ENCODE measurements around the gene LCP1. TPM values are rescaled to one million over a fixed set of nuclear protein-coding genes. Genes with fewer than 3 reads are reported as not detected.
A peak's percentile ranks its signal among the peaks of the same experiment; 100 is the strongest.

Gene LCP1
- total RNA-seq, 1 experiment from 2014 or later: 32.1 TPM

DNA sequence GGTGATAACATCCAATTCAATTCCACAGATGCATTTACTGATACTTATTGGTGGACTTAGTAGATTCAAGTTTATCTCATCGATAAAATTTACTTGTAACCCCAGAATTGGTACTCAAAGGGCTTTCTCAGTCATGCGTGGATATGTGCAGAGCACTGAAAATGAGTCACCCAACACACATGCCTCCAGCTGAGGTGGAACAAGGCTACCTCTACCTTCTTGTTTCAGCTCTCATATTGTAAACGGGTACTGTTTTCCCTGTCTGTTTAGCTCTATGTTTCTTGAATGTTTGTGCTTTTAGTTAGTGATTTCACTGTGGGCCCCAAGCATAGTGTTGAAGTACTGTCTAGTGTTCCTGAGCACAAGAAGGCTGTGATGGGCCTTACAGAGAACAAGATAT is 31.3 kb upstream of the LCP1 start:
- Histone ChIP-seq H3K4me3 (ENCODE audit: low read depth, low read length) (no peak overlapping the region), H3K9me3 (peaks cover 4% of the 10 kb centered on the region; the same call in 1 of the 2 replicates), H3K36me3 (ENCODE audit: control insufficient read depth, insufficient read depth, low read length) (no peaks in the 10 kb centered on the region), H3K27me3 (replicated peaks; ENCODE audit: control insufficient read depth, insufficient read depth, low read length) (no peaks in the 10 kb centered on the region), H3K4me1 (no peaks in the 10 kb centered on the region)
- Mint-ChIP-seq H3K4me1 (ENCODE audit: low read depth, unreplicated experiment) (peaks cover 7% of the 10 kb centered on the region), H3K27ac (ENCODE audit: unreplicated experiment) (no peak overlapping the region), H3K27me3 (ENCODE audit: insufficient read depth, unreplicated experiment) (no peaks in the 10 kb centered on the region), H3K9me3 (ENCODE audit: unreplicated experiment) (peaks cover 9% of the 10 kb centered on the region), H3K4me3 (ENCODE audit: unreplicated experiment) (no peak overlapping the region), H3K36me3 (ENCODE audit: insufficient read depth, unreplicated experiment) (no peaks in the 10 kb centered on the region)
- TF ChIP-seq, protein P1, sequence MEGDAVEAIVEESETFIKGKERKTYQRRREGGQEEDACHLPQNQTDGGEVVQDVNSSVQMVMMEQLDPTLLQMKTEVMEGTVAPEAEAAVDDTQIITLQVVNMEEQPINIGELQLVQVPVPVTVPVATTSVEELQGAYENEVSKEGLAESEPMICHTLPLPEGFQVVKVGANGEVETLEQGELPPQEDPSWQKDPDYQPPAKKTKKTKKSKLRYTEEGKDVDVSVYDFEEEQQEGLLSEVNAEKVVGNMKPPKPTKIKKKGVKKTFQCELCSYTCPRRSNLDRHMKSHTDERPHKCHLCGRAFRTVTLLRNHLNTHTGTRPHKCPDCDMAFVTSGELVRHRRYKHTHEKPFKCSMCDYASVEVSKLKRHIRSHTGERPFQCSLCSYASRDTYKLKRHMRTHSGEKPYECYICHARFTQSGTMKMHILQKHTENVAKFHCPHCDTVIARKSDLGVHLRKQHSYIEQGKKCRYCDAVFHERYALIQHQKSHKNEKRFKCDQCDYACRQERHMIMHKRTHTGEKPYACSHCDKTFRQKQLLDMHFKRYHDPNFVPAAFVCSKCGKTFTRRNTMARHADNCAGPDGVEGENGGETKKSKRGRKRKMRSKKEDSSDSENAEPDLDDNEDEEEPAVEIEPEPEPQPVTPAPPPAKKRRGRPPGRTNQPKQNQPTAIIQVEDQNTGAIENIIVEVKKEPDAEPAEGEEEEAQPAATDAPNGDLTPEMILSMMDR (IDR thresholded peaks at IDR 0.05; ENCODE audit: insufficient read depth in 1 of 2, low read depth in 1 of 2, low read length in 1 of 2, severe bottlenecking in 1 of 2, unreplicated experiment in 1 of 2): no peak
- no peak for DNase-seq
- POLR2A ChIA-PET: no interaction called here
- CTCF ChIA-PET: no interaction called here
- no TSS peak for BruUV-seq (replicated peaks)
- intact Hi-C loops (cut with micrococcal nuclease; ENCODE audit: unreplicated experiment): no loop called here

DNA sequence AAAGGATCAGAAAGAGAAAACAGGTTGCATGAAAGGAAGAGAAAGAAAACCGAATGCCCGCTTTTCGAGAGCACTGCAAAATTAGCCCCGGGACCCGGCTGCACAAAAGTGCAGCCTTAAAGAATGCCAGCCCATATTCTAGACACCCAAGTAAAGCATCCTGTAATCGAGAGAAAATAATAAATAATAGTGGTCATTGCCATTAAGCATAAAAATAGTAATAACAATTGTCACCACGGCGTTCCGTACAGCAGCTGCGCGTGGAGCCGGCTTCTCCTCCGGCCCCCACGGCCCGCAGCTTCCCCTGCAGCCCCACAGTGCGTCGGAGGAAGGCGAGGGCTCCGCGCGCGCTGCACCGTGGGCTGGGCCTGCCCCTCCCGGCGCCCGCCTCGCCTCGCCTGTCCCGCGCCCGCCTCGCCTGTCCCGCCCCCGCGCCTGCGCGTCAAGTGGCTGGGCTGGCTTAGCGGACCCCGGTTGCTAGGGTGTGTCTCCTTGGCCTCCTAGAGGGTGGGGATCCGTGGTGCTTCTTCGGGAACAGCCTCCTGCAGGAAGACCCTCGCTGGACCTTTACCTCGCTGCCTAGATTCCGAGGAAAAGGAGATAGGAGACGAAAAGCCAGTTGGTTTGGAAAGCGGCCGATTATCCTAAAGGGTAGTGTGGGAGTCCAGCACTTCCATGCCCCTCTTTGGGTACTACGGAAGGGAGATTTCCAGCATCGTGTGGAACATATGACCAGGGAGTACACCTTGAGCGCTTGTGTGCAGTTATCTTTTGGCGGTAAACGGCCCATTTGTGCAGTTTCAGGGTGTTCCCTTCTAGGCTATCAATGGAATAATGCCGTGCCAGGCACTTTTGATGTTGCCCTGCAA is 29.7 kb upstream of the LCP1 start, which contains the start of gene LRRC63:
Gene LRRC63 (plus strand): TSS at position 446 of the 869 bp plus-strand sequence. CDS start 1,107 bp downstream, outside the sequence.
- Histone ChIP-seq H3K4me1 (no peaks in the 10 kb centered on the region), H3K27me3 (replicated peaks; ENCODE audit: control insufficient read depth, insufficient read depth, low read length) (no peaks in the 10 kb centered on the region), H3K9me3 (no peaks in the 10 kb centered on the region), H3K4me3 (ENCODE audit: low read depth, low read length) (peak within 1 kb of the TSS; percentile 55), H3K36me3 (ENCODE audit: control insufficient read depth, insufficient read depth, low read length) (no peaks in the 10 kb centered on the region)
- POLR2A ChIA-PET: no interaction called here
- no peaks in the 10 kb centered on the region for H3K9me3 Mint-ChIP-seq (ENCODE audit: unreplicated experiment)
- peak within 1 kb of the TSS; percentile 0 for H3K27ac Mint-ChIP-seq (ENCODE audit: unreplicated experiment)
- peak within 1 kb of the TSS; percentile 78 for H3K4me3 Mint-ChIP-seq (ENCODE audit: unreplicated experiment)
- intact Hi-C loops (cut with micrococcal nuclease; ENCODE audit: unreplicated experiment): loop anchor here (2.0 kb wide), 1 partner anchor 77 kb away; no protein-coding TSS in a partner anchor
- no peaks in the 10 kb centered on the region for H3K36me3 Mint-ChIP-seq (ENCODE audit: insufficient read depth, unreplicated experiment)
- TF ChIP-seq, protein P1 (IDR thresholded peaks at IDR 0.05; ENCODE audit: insufficient read depth in 1 of 2, low read depth in 1 of 2, low read length in 1 of 2, severe bottlenecking in 1 of 2, unreplicated experiment in 1 of 2): no peak
- CTCF ChIA-PET: no interaction called here
- DNase-seq: peak; percentile 87 to 88
- peaks cover 7% of the 10 kb centered on the region for H3K4me1 Mint-ChIP-seq (ENCODE audit: low read depth, unreplicated experiment)
- BruUV-seq (replicated peaks): no TSS peak
- no peaks in the 10 kb centered on the region for H3K27me3 Mint-ChIP-seq (ENCODE audit: insufficient read depth, unreplicated experiment)

DNA sequence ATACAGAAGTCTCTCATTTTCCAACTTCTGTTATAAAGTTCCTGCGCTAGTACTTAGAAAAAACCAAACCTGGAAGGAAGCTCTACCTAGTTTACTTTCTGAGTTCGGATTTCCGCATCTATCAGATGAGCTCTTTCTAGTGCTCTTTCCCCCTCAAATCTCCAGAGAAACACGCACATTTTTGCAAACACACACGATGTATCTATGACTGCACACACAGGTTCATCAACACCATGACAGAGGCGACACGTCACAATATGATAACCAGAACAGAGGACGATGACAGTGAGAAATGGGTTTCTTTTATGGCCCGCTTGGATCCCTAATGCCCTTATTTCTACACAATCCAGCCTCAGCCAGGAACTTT is 29.1 kb upstream of the LCP1 start:
- H3K9me3 Mint-ChIP-seq (ENCODE audit: unreplicated experiment): no peaks in the 10 kb centered on the region
- BruUV-seq (replicated peaks): TSS peak; percentile 55
- no peaks in the 10 kb centered on the region for H3K27me3 ChIP-seq (replicated peaks; ENCODE audit: control insufficient read depth, insufficient read depth, low read length)
- intact Hi-C loops (cut with micrococcal nuclease; ENCODE audit: unreplicated experiment): loop anchor here (2.0 kb wide), 1 partner anchor 78 kb away; no protein-coding TSS in a partner anchor
- TF ChIP-seq, protein P1 (IDR thresholded peaks at IDR 0.05; ENCODE audit: insufficient read depth in 1 of 2, low read depth in 1 of 2, low read length in 1 of 2, severe bottlenecking in 1 of 2, unreplicated experiment in 1 of 2): no peak
- H3K4me3 Mint-ChIP-seq (ENCODE audit: unreplicated experiment): peak overlapping the region; percentile 78
- H3K36me3 Mint-ChIP-seq (ENCODE audit: insufficient read depth, unreplicated experiment): no peaks in the 10 kb centered on the region
- H3K9me3 ChIP-seq: no peaks in the 10 kb centered on the region
- POLR2A ChIA-PET: no interaction called here
- H3K4me3 ChIP-seq (ENCODE audit: low read depth, low read length): peak overlapping the region; percentile 55
- no peaks in the 10 kb centered on the region for H3K27me3 Mint-ChIP-seq (ENCODE audit: insufficient read depth, unreplicated experiment)
- CTCF ChIA-PET: no interaction called here
- peak overlapping the region; percentile 0 for H3K27ac Mint-ChIP-seq (ENCODE audit: unreplicated experiment)
- H3K4me1 ChIP-seq: no peaks in the 10 kb centered on the region
- peaks cover 12% of the 10 kb centered on the region for H3K4me1 Mint-ChIP-seq (ENCODE audit: low read depth, unreplicated experiment)
- no peaks in the 10 kb centered on the region for H3K36me3 ChIP-seq (ENCODE audit: control insufficient read depth, insufficient read depth, low read length)
- DNase-seq: peak; percentile 17 to 35
